Measurements from ENCODE around the gene GOLM1. TPM values are rescaled to one million over a fixed set of nuclear protein-coding genes. Genes with fewer than 3 reads are reported as not detected.

GOLM1 gene
- total RNA-seq, 4 donors from 2014 or later: 2.9 to 8.6 (median 7.6) TPM

DNA sequence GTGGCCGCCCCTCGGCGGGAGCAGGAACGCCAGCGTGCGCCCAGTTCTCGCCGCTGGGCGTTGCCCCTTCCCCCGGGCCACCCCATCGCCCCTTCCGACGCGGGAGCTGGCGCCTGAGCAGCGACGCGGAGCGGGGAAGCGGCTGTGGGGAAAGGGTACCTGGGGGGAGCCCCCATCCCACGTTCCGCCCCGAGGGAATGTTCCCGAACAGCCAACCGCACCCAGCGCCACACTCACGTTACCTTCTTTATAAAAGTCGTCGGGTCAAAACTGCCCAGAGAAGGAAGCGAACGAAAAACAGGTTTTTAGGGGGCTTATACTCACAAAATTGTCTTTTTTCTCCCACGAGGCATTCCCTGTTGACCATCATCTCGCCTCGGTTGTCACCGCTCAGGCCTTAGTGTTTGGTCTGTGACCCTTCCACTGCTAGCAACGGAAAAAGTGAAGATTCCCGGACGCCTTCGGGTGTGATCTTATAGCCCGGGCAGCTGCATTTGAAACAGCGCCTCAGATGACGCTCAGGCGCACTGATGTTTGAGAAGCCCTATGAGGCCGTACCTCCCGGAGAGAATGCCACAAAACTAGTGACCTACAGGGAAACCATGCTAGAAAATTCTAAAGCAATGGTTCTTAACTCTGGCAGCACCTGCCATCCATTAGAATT, 475 bp upstream of the GOLM1 start:
- 5% methylated on average over 21 of the region's 45 CpGs for WGBS
- no peaks in the 10 kb centered on the region for H3K9me3 ChIP-seq
- H3K4me1 ChIP-seq: peaks cover 7 to 19% (median 15%) of the 10 kb centered on the region in 4 donors
- no peaks in the 10 kb centered on the region for H3K36me3 ChIP-seq
- TF ChIP-seq EP300 (IDR thresholded peaks at IDR 0.05) (no peak), POLR2AphosphoS5 (IDR thresholded peaks at IDR 0.05) (peak; percentile 17 to 21), POLR2A (IDR thresholded peaks at IDR 0.05; ENCODE audit: low read depth) (no peak)
- no peak for DNase-seq (ENCODE audit: extremely low spot score)
- intact Hi-C loops (cut with DNase I): no loop called here
- H3K27ac ChIP-seq (replicated peaks in 1 of 4): peak overlapping the region; percentile 71 to 83 (median 78)
- peak overlapping the region; percentile 58 to 85 (median 72) for H3K4me3 ChIP-seq
- no peaks in the 10 kb centered on the region for H3K27me3 ChIP-seq

DNA sequence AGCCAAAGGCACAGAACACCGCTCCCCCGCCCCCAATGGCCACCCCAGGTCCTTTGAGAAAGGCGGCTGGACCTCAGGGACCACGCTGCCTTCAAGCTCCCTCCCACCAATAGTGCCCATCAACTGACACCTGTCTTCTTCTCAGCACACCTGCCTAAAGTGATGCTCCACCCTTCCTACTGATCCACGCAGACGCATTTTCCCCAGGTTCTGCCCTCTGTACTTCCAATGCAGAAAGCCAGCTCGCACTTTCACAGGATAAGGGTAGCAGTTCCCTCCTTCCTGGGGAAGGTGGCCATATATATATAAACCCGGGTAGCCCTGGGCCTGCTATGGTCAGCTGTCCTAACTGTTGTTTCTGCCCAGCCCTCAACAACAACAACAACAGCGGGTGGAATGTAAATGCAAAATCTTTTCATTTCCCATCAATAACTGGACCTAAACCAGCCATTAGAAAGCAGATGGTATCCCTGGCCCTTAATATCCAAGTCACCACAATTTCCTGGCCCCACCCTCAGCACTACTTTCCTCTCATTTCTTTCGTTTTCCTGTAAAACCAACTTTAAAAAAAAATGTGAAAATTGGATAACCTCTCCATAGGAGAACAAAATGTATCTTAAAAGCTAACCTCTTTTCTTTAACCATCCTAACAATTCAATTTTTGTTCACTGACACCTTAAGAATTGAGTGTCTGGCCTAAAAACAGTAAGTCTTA, 1.7 kb downstream of the GOLM1 start:
- Histone ChIP-seq H3K4me3 (no peak overlapping the region), H3K4me1 (peaks cover 7 to 19% (median 15%) of the 10 kb centered on the region in 4 donors), H3K27me3 (no peaks in the 10 kb centered on the region), H3K27ac (replicated peaks in 1 of 4) (no peak overlapping the region), H3K36me3 (no peaks in the 10 kb centered on the region), H3K9me3 (no peaks in the 10 kb centered on the region)
- TF ChIP-seq POLR2AphosphoS5 (IDR thresholded peaks at IDR 0.05): no peak
- intact Hi-C loops (cut with DNase I): no loop called here
- WGBS: 92% methylated on average over 10 of the region's 10 CpGs
- no peak for DNase-seq (ENCODE audit: extremely low spot score)

GRCh38 chr9:86096386-86096785, 3.0 kb downstream of the GOLM1 start:
- WGBS: 83% methylated on average over 2 of the region's 2 CpGs
- no peak for DNase-seq (ENCODE audit: extremely low spot score)
- Histone ChIP-seq H3K27me3 (no peaks in the 10 kb centered on the region), H3K36me3 (no peaks in the 10 kb centered on the region), H3K4me1 (peaks cover 7 to 19% (median 15%) of the 10 kb centered on the region in 4 donors), H3K27ac (replicated peaks in 1 of 4) (no peak overlapping the region), H3K4me3 (no peak overlapping the region), H3K9me3 (no peaks in the 10 kb centered on the region)
- intact Hi-C loops (cut with DNase I): no loop called here
- TF ChIP-seq POLR2A (IDR thresholded peaks at IDR 0.05; ENCODE audit: low read depth) (no peak), POLR2AphosphoS5 (IDR thresholded peaks at IDR 0.05) (no peak), CTCF (IDR thresholded peaks at IDR 0.05) (no peak), EP300 (IDR thresholded peaks at IDR 0.05) (no peak)

DNA sequence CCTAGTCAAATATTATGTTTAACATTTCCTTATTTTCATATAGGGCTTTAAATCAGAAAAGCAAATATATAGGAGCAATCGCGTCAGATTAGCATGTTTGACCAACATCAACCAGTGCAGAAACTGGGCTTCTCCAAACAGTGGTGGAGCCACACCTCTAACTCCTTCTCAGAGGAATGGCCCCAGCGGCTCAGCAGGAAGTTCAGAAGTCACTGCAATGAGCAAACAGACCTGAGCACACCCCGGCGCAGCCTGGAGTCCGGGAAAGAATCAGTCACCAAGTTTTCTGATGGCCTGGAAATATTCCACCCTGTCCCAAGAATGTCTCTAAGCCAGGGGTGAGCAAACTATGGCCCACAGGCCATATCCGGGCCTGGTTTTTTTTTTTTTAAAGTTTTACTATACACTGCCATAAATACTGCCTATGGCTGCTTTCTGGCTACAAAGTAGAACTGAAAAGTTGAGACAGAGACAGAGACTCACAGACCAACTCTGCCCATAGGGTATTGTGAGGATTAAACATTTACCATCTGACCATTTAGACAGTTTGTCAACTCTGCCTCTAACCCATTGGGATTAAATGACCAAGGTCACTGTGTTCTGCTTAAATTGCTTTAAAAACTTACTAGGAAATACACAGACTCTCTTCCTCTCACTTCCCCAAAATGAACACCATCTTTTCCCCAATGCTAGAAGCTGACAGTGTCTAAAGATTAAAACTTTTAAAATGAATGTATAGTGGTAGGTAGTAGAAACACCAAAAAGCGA, 5.4 kb downstream of the GOLM1 start:
- WGBS: 78% methylated on average over 8 of the region's 8 CpGs
- intact Hi-C loops (cut with DNase I): no loop called here
- Histone ChIP-seq H3K27me3 (no peaks in the 10 kb centered on the region), H3K27ac (replicated peaks in 1 of 4) (no peak overlapping the region), H3K4me1 (peaks cover 7 to 13% (median 10%) of the 10 kb centered on the region in 4 donors), H3K36me3 (no peaks in the 10 kb centered on the region), H3K9me3 (no peaks in the 10 kb centered on the region), H3K4me3 (no peak overlapping the region)
- no peak for DNase-seq (ENCODE audit: extremely low spot score)
- TF ChIP-seq POLR2AphosphoS5 (IDR thresholded peaks at IDR 0.05) (no peak), EP300 (IDR thresholded peaks at IDR 0.05) (no peak), CTCF (IDR thresholded peaks at IDR 0.05) (no peak), POLR2A (IDR thresholded peaks at IDR 0.05; ENCODE audit: low read depth) (no peak)

- 93% methylated on average over 3 of the region's 3 CpGs for WGBS
- TF ChIP-seq POLR2A (IDR thresholded peaks at IDR 0.05; ENCODE audit: low read depth) (no peak), CTCF (IDR thresholded peaks at IDR 0.05) (no peak), POLR2AphosphoS5 (IDR thresholded peaks at IDR 0.05) (no peak), EP300 (IDR thresholded peaks at IDR 0.05) (no peak)
- Histone ChIP-seq H3K4me1 (no peaks in the 10 kb centered on the region), H3K27ac (replicated peaks in 1 of 4) (no peak overlapping the region), H3K4me3 (no peak overlapping the region), H3K36me3 (no peaks in the 10 kb centered on the region), H3K9me3 (no peaks in the 10 kb centered on the region), H3K27me3 (no peaks in the 10 kb centered on the region)
- intact Hi-C loops (cut with DNase I): no loop called here
- no peak for DNase-seq (ENCODE audit: extremely low spot score)
Measured at GRCh38 chr9:86091477-86091876, 7.9 kb downstream of the GOLM1 start.
